Stimulated activated CD8-positive, alpha-beta memory T cell treated with anti-CD3 and anti-CD28 coated beads, Interleukin-15, amount 100 ng/mL, for 4 hours (primary cell): ENCODE data around the gene CCL26.
"Not testable (repeated sequence)": the region's sequence is repeated elsewhere in the genome, so short reads cannot be mapped to it uniquely, and the experiment has no call there.

Experiments
- DNase-seq, 2 donors: peaks; one replicate each; pipeline ENCODE4 v3.0.0-alpha.2; 2020; ENCODE audit warnings: low read depth in 2 of 2

CCL26 gene

GRCh38 chr7:75738975-75739795 is 32.8 kb downstream of the CCL26 start:
- DNase-seq: peak; percentile 99

- no peak for DNase-seq
These were observed 33.4 kb downstream of the CCL26 start, which contains the start of gene HIP1 for GRCh38 chr7:75738604-75738974. Gene HIP1 (minus strand): TSS chr7:75738941. CDS start chr7:75738920, 21 bp downstream.

GRCh38 chr7:75737856-75738603 is 34.0 kb downstream of the CCL26 start:
- DNase-seq: no peak

GRCh38 chr7:75735581-75736350 is 36.2 kb downstream of the CCL26 start:
- DNase-seq: no peak

GRCh38 chr7:75734586-75735458 is 37.2 kb downstream of the CCL26 start:
- DNase-seq: no peak

- DNase-seq: no peak
These were observed 39.0 kb downstream of the CCL26 start for GRCh38 chr7:75732764-75733630.

GRCh38 chr7:75732016-75732521 is 39.9 kb downstream of the CCL26 start:
- DNase-seq: no peak

GRCh38 chr7:75729851-75730274 is 42.1 kb downstream of the CCL26 start:
- no peak for DNase-seq

- DNase-seq: no peak
These were observed 44.0 kb downstream of the CCL26 start for GRCh38 chr7:75727881-75728593.

GRCh38 chr7:75727351-75727750 is 44.7 kb downstream of the CCL26 start:
- not testable (repeated sequence) for DNase-seq

- no peak for DNase-seq
These were observed 46.7 kb downstream of the CCL26 start for GRCh38 chr7:75725306-75725705.

GRCh38 chr7:75723444-75723843 is 48.6 kb downstream of the CCL26 start:
- DNase-seq: no peak

- DNase-seq: no peak
These were observed 49.6 kb downstream of the CCL26 start for GRCh38 chr7:75722373-75722772.

- not testable (repeated sequence) for DNase-seq
These were observed 50.1 kb downstream of the CCL26 start for GRCh38 chr7:75721922-75722321.

- no peak for DNase-seq
These were observed 50.6 kb downstream of the CCL26 start for GRCh38 chr7:75721426-75721825.

- no peak for DNase-seq
These were observed 52.4 kb downstream of the CCL26 start for GRCh38 chr7:75719626-75720025.
